ENCODE measurements around the gene PRPSAP1. TPM values are rescaled to one million over a fixed set of nuclear protein-coding genes. Genes with fewer than 3 reads are reported as not detected.

The PRPSAP1 gene
- total and polyA plus RNA-seq, 2 of the 8 experiments (the other 6 are each of a cell fraction or from before 2014, with no cell fraction given): 32.0 to 54.2 TPM

- TF ChIP-seq EP300 (IDR thresholded peaks at IDR 0.05; ENCODE audit: borderline replicate concordance in 1 of 2, low read depth in 2 of 2, low read length in 2 of 2) (no peak), KDM4A (IDR thresholded peaks at IDR 0.05; ENCODE audit: low read depth, low read length, severe bottlenecking) (no peak), SP2 (IDR thresholded peaks at IDR 0.05; ENCODE audit: low read length) (no peak)
Observed at GRCh38 chr17:76397184-76397583, 43.5 kb upstream of the PRPSAP1 start (continued).
